DOHH2 (cell line): ENCODE data around the gene SMIM5.

ENCODE experiments used
- H3F3A ChIP-seq: fragments of 200-600 bp; sonication (generic), shearing (Covaris generic); 2 replicates; pipeline ENCODE4 v1.6.0; 2016; ENCODE audit warnings: antibody characterized with exemption, mild to moderate bottlenecking; ENCODE audit not compliant: control insufficient read depth, insufficient read depth
- H3K27ac ChIP-seq: fragments of 200-600 bp; sonication (generic); 2 replicates; pipeline ENCODE4 v1.5.1; 2014; ENCODE audit warnings: low read depth, mild to moderate bottlenecking, low read length, moderate library complexity
- H3K27me3 ChIP-seq: fragments of 200-600 bp; sonication (generic); 2 replicates; pipeline ENCODE4 v1.6.1; 2014; ENCODE audit warnings: mild to moderate bottlenecking, low read length, mixed read lengths; ENCODE audit not compliant: control insufficient read depth
- H3K36me3 ChIP-seq: fragments of 200-600 bp; sonication (generic); 2 replicates; pipeline ENCODE4 v1.6.1; 2014; ENCODE audit warnings: mild to moderate bottlenecking, low read length, moderate library complexity, mixed read lengths; ENCODE audit not compliant: control insufficient read depth
- H3K4me1 ChIP-seq: fragments of 200-600 bp; sonication (generic); 2 replicates; pipeline ENCODE4 v1.6.1; 2014; ENCODE audit warnings: mild to moderate bottlenecking, low read length, mixed read lengths; ENCODE audit not compliant: control insufficient read depth
- H3K4me2 ChIP-seq: fragments of 200-600 bp; sonication (generic); 2 replicates; pipeline ENCODE4 v1.6.0; 2014; ENCODE audit warnings: mild to moderate bottlenecking, low read length, moderate library complexity
- H3K4me3 ChIP-seq: fragments of 200-600 bp; sonication (generic); 2 replicates; pipeline ENCODE4 v1.5.1; 2014; ENCODE audit warnings: mild to moderate bottlenecking, low read length, mixed read lengths
- H3K79me2 ChIP-seq: fragments of 200-600 bp; sonication (generic); 2 replicates; pipeline ENCODE4 v1.6.1; 2014; ENCODE audit warnings: mild to moderate bottlenecking, low read length, mixed read lengths; ENCODE audit not compliant: control insufficient read depth
- H3K9me2 ChIP-seq: fragments of 200-600 bp; sonication (generic); replicated peaks from 2 replicates; pipeline ENCODE4 v1.6.1; 2014; ENCODE audit warnings: mild to moderate bottlenecking, low read length, mixed read lengths; ENCODE audit not compliant: control insufficient read depth
- H3K9me3 ChIP-seq: fragments of 200-600 bp; sonication (generic); 2 replicates; pipeline ENCODE4 v1.6.1; 2014; ENCODE audit warnings: antibody characterized with exemption, low read length, mixed read lengths; ENCODE audit not compliant: control insufficient read depth, insufficient read depth
- H4K20me1 ChIP-seq: fragments of 200-600 bp; sonication (generic); 2 replicates; pipeline ENCODE4 v1.6.0; 2014; ENCODE audit warnings: low read depth, mild to moderate bottlenecking, antibody characterized with exemption, low read length, moderate library complexity; ENCODE audit not compliant: control insufficient read depth, insufficient read depth
- CTCF ChIP-seq: fragments of 200-600 bp; sonication (generic); IDR thresholded peaks from one replicate; pipeline ENCODE4 v1.5.1; 2014; ENCODE audit warnings: antibody characterized with exemption, mild to moderate bottlenecking, low read depth, low read length; ENCODE audit not compliant: poor library complexity, severe bottlenecking
- EZH2phosphoT487 ChIP-seq: fragments of 200-600 bp; sonication (generic); IDR thresholded peaks from 2 replicates; pipeline ENCODE4 v1.6.1; 2017; ENCODE audit warnings: borderline replicate concordance, mild to moderate bottlenecking, antibody characterized with exemption, low read length, moderate library complexity, mixed read lengths

Gene SMIM5

GRCh38 chr17:75650874-75651273 is 17.6 kb downstream of the SMIM5 start:
- H3K27me3 ChIP-seq: no peaks in the 10 kb centered on the region
- no peak overlapping the region for H3K4me3 ChIP-seq
- H3K9me2 ChIP-seq: no peaks in the 10 kb centered on the region
- H3K27ac ChIP-seq: no peak overlapping the region
- peaks cover 27% of the 10 kb centered on the region for H3K79me2 ChIP-seq
- peaks cover 5% of the 10 kb centered on the region for H3F3A ChIP-seq
- H4K20me1 ChIP-seq: no peaks in the 10 kb centered on the region
- no peaks in the 10 kb centered on the region for H3K9me3 ChIP-seq
- H3K4me2 ChIP-seq: no peak overlapping the region
- TF ChIP-seq EZH2phosphoT487 (no peak), CTCF (no peak)
- peaks cover 19% of the 10 kb centered on the region for H3K4me1 ChIP-seq
- H3K36me3 ChIP-seq: peaks cover 85% of the 10 kb centered on the region

GRCh38 chr17:75652341-75652740 is 19.1 kb downstream of the SMIM5 start:
- Histone ChIP-seq H3K9me2 (no peaks in the 10 kb centered on the region), H3K36me3 (peaks cover 82% of the 10 kb centered on the region), H3K4me2 (no peak overlapping the region), H4K20me1 (no peaks in the 10 kb centered on the region), H3K27ac (no peak overlapping the region), H3K4me1 (peaks cover 19% of the 10 kb centered on the region), H3F3A (peaks cover 5% of the 10 kb centered on the region), H3K9me3 (no peaks in the 10 kb centered on the region), H3K27me3 (no peaks in the 10 kb centered on the region), H3K4me3 (no peak overlapping the region), H3K79me2 (peaks cover 21% of the 10 kb centered on the region)
- TF ChIP-seq CTCF (no peak), EZH2phosphoT487 (no peak)

- Histone ChIP-seq H3K9me2 (no peaks in the 10 kb centered on the region), H3K79me2 (peaks cover 21% of the 10 kb centered on the region), H3K4me3 (no peak overlapping the region), H3K36me3 (peaks cover 79% of the 10 kb centered on the region), H3F3A (peaks cover 5% of the 10 kb centered on the region), H3K9me3 (no peaks in the 10 kb centered on the region), H3K4me2 (no peak overlapping the region), H3K27me3 (no peaks in the 10 kb centered on the region), H3K4me1 (peaks cover 19% of the 10 kb centered on the region), H3K27ac (no peak overlapping the region), H4K20me1 (no peaks in the 10 kb centered on the region)
- no peak for TF ChIP-seq EZH2phosphoT487
- TF ChIP-seq CTCF: peak; percentile 87
Measured at GRCh38 chr17:75652934-75653549, 19.8 kb downstream of the SMIM5 start.
